GM21423 (cell line): Measurements from ENCODE around the gene CNKSR3.

Experiments
- ATAC-seq: cut with Tn5 transposase; IDR thresholded peaks from one replicate; pipeline ENCODE4 v1.9.1; 2021; ENCODE audit warnings: mild to moderate bottlenecking, moderate library complexity; ENCODE audit not compliant: unreplicated experiment

CNKSR3 gene

GRCh38 chr6:154390034-154390433 is 120.5 kb downstream of the CNKSR3 start:
- ATAC-seq, result no peak

GRCh38 chr6:154388803-154389202 is 121.7 kb downstream of the CNKSR3 start:
- no peak for ATAC-seq

- no peak for ATAC-seq
Observed at GRCh38 chr6:154386848-154387717, 123.4 kb downstream of the CNKSR3 start.

- ATAC-seq, result no peak
Observed at GRCh38 chr6:154384191-154384590, 126.3 kb downstream of the CNKSR3 start.

GRCh38 chr6:154383273-154383672 is 127.2 kb downstream of the CNKSR3 start:
- ATAC-seq, result no peak

- no peak for ATAC-seq
Observed at GRCh38 chr6:154382740-154383139, 127.7 kb downstream of the CNKSR3 start.

- no peak for ATAC-seq
Observed at GRCh38 chr6:154381548-154381947, 128.9 kb downstream of the CNKSR3 start.

GRCh38 chr6:154380741-154381140 is 129.7 kb downstream of the CNKSR3 start:
- ATAC-seq, result no peak

- no peak for ATAC-seq
Observed at GRCh38 chr6:154379585-154379984, 130.9 kb downstream of the CNKSR3 start.

- ATAC-seq, result no peak
Observed at GRCh38 chr6:154378518-154378917, 132.0 kb downstream of the CNKSR3 start.

GRCh38 chr6:154377726-154378125 is 132.8 kb downstream of the CNKSR3 start:
- no peak for ATAC-seq

GRCh38 chr6:154373971-154374370 is 136.5 kb downstream of the CNKSR3 start:
- no peak for ATAC-seq

GRCh38 chr6:154371281-154371680 is 139.2 kb downstream of the CNKSR3 start:
- ATAC-seq, result no peak

GRCh38 chr6:154370545-154370944 is 139.9 kb downstream of the CNKSR3 start:
- peak; percentile 80 for ATAC-seq

GRCh38 chr6:154367839-154368695 is 142.4 kb downstream of the CNKSR3 start:
- no peak for ATAC-seq

- ATAC-seq, result no peak
Observed at GRCh38 chr6:154367336-154367735, 143.1 kb downstream of the CNKSR3 start.

- ATAC-seq, result no peak
Observed at GRCh38 chr6:154363821-154364220, 146.7 kb downstream of the CNKSR3 start.

- no peak for ATAC-seq
Observed at GRCh38 chr6:154361476-154361875, 149.0 kb downstream of the CNKSR3 start.

- ATAC-seq, result no peak
Observed at GRCh38 chr6:154360476-154360875, 150.0 kb downstream of the CNKSR3 start.

- ATAC-seq, result no peak
Observed at GRCh38 chr6:154359679-154360078, 150.8 kb downstream of the CNKSR3 start.

GRCh38 chr6:154359161-154359574 is 151.3 kb downstream of the CNKSR3 start:
- peak; percentile 39 for ATAC-seq

GRCh38 chr6:154358019-154358545 is 152.4 kb downstream of the CNKSR3 start:
- ATAC-seq, result no peak
